ENCODE measurements around the gene USP17L13.
A peak's percentile ranks its signal among the peaks of the same experiment; 100 is the strongest.
"Not testable (repeated sequence)": the region's sequence is repeated elsewhere in the genome, so short reads cannot be mapped to it uniquely, and the experiment has no call there.

The USP17L13 gene

DNA sequence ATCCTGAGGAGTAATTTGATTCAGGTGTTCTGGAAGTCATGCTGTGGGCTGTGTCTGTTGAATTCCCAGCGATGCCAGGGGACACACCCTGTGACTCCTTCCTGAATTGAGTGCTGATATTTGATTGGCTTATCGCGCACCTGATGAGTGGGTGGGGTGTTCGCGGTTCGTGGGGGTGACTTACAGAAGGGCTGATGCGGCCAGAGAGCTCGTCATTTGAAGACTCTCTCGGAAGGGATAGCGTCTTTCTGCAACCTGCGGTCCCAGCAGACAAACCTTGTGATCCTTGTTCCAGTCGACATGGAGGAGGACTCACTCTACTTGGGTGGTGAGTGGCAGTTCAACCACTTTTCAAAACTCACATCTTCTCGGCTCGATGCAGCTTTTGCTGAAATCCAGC, at the start of gene USP17L13:
TSS of gene USP17L13 (plus strand) at position 301 of the 400 bp plus-strand sequence. CDS start at position 301, 0 bp downstream.
- DNase-seq, result not testable (repeated sequence)

DNA sequence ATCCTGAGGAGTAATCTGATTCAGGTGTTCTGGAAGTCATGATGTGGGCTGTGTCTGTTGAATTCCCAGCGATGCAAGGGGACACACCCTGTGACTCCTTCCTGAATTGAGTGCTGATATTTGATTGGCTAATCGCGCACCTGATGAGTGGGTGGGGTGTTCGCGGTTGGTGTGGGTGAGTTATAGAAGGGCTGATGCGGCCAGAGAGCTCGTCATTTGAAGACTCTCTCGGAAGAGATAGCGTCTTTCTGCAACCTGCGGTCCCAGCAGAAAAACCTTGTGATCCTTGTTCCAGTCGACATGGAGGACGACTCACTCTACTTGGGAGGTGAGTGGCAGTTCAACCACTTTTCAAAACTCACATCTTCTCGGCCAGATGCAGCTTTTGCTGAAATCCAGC, 14.3 kb upstream of the USP17L13 start, which contains the start of gene USP17L10:
TSS of gene USP17L10 (plus strand) at position 301 of the 400 bp plus-strand sequence. CDS start at position 301, 0 bp downstream.
- not testable (repeated sequence) for DNase-seq

DNA sequence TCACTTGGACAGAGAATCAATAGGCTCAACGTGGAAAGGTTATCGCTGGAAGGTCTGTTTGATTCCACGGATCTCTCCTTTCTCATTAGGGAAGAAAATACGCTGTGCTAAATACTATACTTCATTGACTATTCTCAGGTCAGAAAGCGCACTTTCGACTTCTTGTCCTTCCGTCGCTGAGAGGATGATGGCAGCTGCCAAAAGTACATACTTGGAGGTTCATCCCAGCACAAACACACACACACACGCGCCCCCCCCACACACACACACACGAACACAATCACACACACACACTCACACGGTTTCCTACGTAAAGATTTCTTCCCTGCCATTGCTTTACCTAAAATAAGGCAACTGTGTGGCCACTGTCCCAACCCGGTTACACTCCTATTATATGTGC, 10.0 kb upstream of the USP17L13 start:
- not testable (repeated sequence) for DNase-seq

DNA sequence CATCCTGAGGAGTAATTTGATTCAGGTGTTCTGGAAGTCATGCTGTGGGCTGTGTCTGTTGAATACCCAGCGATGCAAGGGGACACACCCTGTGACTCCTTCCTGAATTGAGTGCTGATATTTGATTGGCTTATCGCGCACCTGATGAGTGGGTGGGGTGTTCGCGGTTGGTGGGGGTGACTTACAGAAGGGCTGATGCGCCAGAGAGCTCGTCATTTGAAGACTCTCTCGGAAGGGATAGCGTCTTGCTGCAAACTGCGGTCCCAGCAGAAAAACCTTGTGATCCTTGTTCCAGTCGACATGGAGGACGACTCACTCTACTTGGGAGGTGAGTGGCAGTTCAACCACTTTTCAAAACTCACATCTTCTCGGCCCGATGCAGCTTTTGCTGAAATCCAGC, 9.6 kb upstream of the USP17L13 start, which contains the start of gene USP17L11:
TSS of gene USP17L11 (plus strand) at position 301 of the 400 bp plus-strand sequence. CDS start at position 301, 0 bp downstream.
- DNase-seq, result not testable (repeated sequence)

DNA sequence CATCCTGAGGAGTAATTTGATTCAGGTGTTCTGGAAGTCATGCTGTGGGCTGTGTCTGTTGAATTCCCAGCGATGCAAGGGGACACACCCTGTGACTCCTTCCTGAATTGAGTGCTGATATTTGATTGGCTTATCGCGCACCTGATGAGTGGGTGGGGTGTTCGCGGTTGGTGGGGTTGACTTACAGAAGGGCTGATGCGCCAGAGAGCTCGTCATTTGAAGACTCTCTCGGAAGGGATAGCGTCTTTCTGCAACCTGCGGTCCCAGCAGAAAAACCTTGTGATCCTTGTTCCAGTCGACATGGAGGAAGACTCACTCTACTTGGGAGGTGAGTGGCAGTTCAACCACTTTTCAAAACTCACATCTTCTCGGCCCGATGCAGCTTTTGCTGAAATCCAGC, 4.8 kb upstream of the USP17L13 start, which contains the start of gene USP17L12:
TSS of gene USP17L12 (plus strand) at position 301 of the 400 bp plus-strand sequence. CDS start at position 301, 0 bp downstream.
- not testable (repeated sequence) for DNase-seq

GRCh38 chr4:9230249-9230648, 5.6 kb downstream of the USP17L13 start:
- not testable (repeated sequence) for DNase-seq

DNA sequence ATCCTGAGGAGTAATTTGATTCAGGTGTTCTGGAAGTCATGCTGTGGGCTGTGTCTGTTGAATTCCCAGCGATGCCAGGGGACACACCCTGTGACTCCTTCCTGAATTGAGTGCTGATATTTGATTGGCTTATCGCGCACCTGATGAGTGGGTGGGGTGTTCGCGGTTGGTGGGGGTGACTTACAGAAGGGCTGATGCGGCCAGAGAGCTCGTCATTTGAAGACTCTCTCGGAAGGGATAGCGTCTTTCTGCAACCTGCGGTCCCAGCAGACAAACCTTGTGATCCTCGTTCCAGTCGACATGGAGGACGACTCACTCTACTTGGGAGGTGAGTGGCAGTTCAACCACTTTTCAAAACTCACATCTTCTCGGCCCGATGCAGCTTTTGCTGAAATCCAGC, 9.4 kb downstream of the USP17L13 start, which contains the start of gene USP17L15:
TSS of gene USP17L15 (plus strand) at position 301 of the 400 bp plus-strand sequence. CDS start at position 301, 0 bp downstream.
- not testable (repeated sequence) for DNase-seq

DNA sequence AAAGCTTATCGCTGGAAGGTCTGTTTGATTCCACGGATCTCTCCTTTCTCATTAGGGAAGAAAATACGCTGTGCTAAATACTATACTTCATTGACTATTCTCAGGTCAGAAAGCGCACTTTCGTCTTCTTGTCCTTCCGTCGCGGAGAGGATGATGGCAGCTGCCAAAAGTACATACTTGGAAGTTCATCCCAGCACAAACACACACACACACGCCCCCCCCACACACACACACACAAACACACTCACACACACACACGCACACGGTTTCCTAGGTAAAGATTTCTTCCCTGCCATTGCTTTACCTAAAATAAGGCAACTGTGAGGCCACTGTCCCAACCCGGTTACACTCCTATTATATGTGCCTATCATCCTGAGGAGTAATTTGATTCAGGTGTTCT, 13.8 kb downstream of the USP17L13 start:
- DNase-seq, result not testable (repeated sequence)

DNA sequence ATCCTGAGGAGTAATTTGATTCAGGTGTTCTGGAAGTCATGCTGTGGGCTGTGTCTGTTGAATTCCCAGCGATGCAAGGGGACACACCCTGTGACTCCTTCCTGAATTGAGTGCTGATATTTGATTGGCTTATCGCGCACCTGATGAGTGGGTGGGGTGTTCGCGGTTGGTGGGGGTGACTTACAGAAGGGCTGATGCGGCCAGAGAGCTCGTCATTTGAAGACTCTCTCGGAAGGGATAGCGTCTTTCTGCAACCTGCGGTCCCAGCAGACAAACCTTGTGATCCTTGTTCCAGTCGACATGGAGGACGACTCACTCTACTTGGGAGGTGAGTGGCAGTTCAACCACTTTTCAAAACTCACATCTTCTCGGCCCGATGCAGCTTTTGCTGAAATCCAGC, 18.9 kb downstream of the USP17L13 start, which contains the start of gene USP17L17:
TSS of gene USP17L17 (plus strand) at position 301 of the 400 bp plus-strand sequence. CDS start at position 301, 0 bp downstream.
- DNase-seq, result not testable (repeated sequence)

DNA sequence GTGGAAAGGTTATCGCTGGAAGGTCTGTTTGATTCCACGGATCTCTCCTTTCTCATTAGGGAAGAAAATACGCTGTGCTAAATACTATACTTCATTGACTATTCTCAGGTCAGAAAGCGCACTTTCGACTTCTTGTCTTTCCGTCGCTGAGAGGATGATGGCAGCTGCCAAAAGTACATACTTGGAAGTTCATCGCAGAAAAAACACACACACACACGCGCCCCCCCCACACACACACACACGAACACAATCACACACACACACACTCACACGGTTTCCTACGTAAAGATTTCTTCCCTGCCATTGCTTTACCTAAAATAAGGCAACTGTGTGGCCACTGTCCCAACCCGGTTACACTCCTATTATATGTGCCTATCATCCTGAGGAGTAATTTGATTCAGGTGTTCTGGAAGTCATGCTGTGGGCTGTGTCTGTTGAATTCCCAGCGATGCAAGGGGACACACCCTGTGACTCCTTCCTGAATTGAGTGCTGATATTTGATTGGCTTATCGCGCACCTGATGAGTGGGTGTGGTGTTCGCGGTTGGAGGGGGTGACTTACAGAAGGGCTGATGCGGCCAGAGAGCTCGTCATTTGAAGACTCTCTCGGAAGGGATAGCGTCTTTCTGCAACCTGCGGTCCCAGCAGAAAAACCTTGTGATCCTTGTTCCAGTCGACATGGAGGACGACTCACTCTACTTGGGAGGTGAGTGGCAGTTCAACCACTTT, 23.4 kb downstream of the USP17L13 start, which contains the start of gene USP17L18:
TSS of gene USP17L18 (plus strand) at position 678 of the 728 bp plus-strand sequence. CDS start at position 678, 0 bp downstream.
- DNase-seq, result peak; percentile 18

DNA sequence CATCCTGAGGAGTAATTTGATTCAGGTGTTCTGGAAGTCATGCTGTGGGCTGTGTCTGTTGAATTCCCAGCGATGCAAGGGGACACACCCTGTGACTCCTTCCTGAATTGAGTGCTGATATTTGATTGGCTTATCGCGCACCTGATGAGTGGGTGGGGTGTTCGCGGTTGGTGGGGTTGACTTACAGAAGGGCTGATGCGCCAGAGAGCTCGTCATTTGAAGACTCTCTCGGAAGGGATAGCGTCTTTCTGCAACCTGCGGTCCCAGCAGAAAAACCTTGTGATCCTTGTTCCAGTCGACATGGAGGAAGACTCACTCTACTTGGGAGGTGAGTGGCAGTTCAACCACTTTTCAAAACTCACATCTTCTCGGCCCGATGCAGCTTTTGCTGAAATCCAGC, 28.4 kb downstream of the USP17L13 start, which contains the start of gene USP17L19:
TSS of gene USP17L19 (plus strand) at position 301 of the 400 bp plus-strand sequence. CDS start at position 301, 0 bp downstream.
- DNase-seq, result not testable (repeated sequence)

DNA sequence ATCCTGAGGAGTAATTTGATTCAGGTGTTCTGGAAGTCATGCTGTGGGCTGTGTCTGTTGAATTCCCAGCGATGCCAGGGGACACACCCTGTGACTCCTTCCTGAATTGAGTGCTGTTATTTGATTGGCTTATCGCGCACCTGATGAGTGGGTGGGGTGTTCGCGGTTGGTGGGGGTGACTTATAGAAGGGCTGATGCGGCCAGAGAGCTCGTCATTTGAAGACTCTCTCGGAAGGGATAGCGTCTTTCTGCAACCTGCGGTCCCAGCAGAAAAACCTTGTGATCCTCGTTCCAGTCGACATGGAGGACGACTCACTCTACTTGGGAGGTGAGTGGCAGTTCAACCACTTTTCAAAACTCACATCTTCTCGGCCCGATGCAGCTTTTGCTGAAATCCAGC, 33.1 kb downstream of the USP17L13 start, which contains the start of gene USP17L20:
TSS of gene USP17L20 (plus strand) at position 301 of the 400 bp plus-strand sequence. CDS start at position 301, 0 bp downstream.
- not testable (repeated sequence) for DNase-seq

DNA sequence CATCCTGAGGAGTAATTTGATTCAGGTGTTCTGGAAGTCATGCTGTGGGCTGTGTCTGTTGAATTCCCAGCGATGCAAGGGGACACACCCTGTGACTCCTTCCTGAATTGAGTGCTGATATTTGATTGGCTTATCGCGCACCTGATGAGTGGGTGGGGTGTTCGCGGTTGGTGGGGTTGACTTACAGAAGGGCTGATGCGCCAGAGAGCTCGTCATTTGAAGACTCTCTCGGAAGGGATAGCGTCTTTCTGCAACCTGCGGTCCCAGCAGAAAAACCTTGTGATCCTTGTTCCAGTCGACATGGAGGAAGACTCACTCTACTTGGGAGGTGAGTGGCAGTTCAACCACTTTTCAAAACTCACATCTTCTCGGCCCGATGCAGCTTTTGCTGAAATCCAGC, 37.9 kb downstream of the USP17L13 start, which contains the start of gene USP17L21:
TSS of gene USP17L21 (plus strand) at position 301 of the 400 bp plus-strand sequence. CDS start at position 301, 0 bp downstream.
- not testable (repeated sequence) for DNase-seq

- not testable (repeated sequence) for DNase-seq
Observed at GRCh38 chr4:9267319-9267718, 42.6 kb downstream of the USP17L13 start, which contains the start of gene USP17L22. TSS of gene USP17L22 (plus strand) at chr4:9267619. CDS start at chr4:9267619, 0 bp downstream.

GRCh38 chr4:9271719-9272118, 47.0 kb downstream of the USP17L13 start:
- not testable (repeated sequence) for DNase-seq

Measured in right forelimb (tissue), 1 donor.